ENCODE measurements around the gene SPI1. TPM values are rescaled to one million over a fixed set of nuclear protein-coding genes. Genes with fewer than 3 reads are reported as not detected.

SPI1 gene
- total and polyA plus RNA-seq, 4 donors = 7.9 to 12.9 (median 9.7) TPM

GRCh38 chr11:47352556-47352955 is 25.8 kb downstream of the SPI1 start, which contains the start of gene MYBPC3:
Gene MYBPC3 (minus strand): TSS chr11:47352702. CDS start chr11:47352647, 55 bp downstream.
- no peak for DNase-seq (ENCODE audit: low read depth in 4 of 6, low spot score in 6 of 6)
- no peaks in the 10 kb centered on the region for H3K27me3 ChIP-seq (ENCODE audit: control insufficient read depth, insufficient read depth, low read length)
- peaks cover 6% of the 10 kb centered on the region for H3K36me3 ChIP-seq (ENCODE audit: control insufficient read depth, insufficient read depth, low read length)
- no peaks in the 10 kb centered on the region for H3K4me1 ChIP-seq (ENCODE audit: control insufficient read depth, insufficient read depth, low read length)
- no peaks in the 10 kb centered on the region for H3K9me3 ChIP-seq (ENCODE audit: control insufficient read depth, insufficient read depth, low read length)
- no peak within 1 kb of the TSS for H3K27ac ChIP-seq (ENCODE audit: low read depth, low read length)
- WGBS (ENCODE audit: insufficient coverage) = 75% methylated on average over 4 of the region's 5 CpGs
- no peak within 1 kb of the TSS for H3K4me3 ChIP-seq (ENCODE audit: low read depth, low read length)

DNA sequence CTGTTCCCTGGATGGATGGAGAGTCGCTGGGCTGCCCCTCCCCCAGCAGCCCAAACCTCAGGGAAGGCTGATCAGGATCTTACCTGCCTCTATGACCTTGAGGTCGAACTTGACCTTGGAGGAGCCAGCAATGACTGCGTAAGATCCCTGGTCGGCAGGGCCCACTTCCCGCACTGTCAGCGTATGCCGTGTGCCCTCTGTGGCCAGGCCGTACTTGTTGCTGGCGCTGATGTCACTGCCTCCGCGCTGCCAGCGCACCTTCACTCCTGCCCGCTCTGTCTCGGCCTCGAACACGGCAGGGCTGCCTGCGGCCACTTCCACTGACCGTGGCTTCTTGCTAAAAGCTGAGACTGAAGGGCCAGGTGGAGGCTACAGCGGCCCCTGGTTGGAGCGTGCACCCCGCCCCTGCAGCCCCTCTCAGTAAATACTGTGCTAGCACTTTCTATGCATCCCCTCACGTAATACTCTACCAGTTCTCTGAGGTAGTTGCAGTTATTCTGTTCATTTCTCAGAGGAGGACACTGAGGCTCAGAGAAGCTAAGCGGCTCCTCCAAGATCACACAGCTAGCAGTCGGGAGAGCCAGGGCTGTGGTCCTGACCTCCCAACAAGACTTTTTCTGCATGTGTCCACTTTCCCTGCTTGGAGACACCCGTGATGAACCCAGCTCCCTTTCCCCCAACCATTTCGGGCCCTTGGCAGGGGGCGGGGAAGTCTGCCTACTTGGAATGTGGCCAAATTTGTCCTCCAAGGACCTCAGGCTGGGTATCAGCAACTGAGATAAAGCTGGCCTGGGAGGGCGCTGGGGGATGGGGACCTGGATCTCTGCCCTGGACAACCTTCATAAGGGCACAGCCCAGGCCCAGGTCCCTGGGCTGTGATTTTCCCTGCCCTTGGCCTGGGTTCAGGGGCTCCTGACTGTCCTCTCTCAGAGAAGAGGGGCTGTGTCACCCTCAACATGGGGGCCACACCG is 26.9 kb downstream of the SPI1 start:
- WGBS (ENCODE audit: insufficient coverage) = 81% methylated on average over 22 of the region's 29 CpGs

GRCh38 chr11:47350315-47350714 is 28.0 kb downstream of the SPI1 start:
- 98% methylated on average over 4 of the region's 9 CpGs for WGBS (ENCODE audit: insufficient coverage)
- no peak for DNase-seq (ENCODE audit: low read depth in 4 of 6, low spot score in 6 of 6)
- Histone ChIP-seq H3K27ac (ENCODE audit: low read depth, low read length) (no peak overlapping the region), H3K36me3 (ENCODE audit: control insufficient read depth, insufficient read depth, low read length) (no peaks in the 10 kb centered on the region), H3K27me3 (ENCODE audit: control insufficient read depth, insufficient read depth, low read length) (no peaks in the 10 kb centered on the region), H3K4me1 (ENCODE audit: control insufficient read depth, insufficient read depth, low read length) (no peaks in the 10 kb centered on the region), H3K9me3 (ENCODE audit: control insufficient read depth, insufficient read depth, low read length) (no peaks in the 10 kb centered on the region), H3K4me3 (ENCODE audit: low read depth, low read length) (no peak overlapping the region)

More for the DNA sequence above, 26.9 kb downstream of the SPI1 start:
- Histone ChIP-seq H3K4me3 (ENCODE audit: low read depth, low read length) (no peak overlapping the region), H3K9me3 (ENCODE audit: control insufficient read depth, insufficient read depth, low read length) (no peaks in the 10 kb centered on the region), H3K27me3 (ENCODE audit: control insufficient read depth, insufficient read depth, low read length) (no peaks in the 10 kb centered on the region), H3K36me3 (ENCODE audit: control insufficient read depth, insufficient read depth, low read length) (peaks cover 4% of the 10 kb centered on the region), H3K4me1 (ENCODE audit: control insufficient read depth, insufficient read depth, low read length) (no peaks in the 10 kb centered on the region), H3K27ac (ENCODE audit: low read depth, low read length) (no peak overlapping the region)
- DNase-seq (ENCODE audit: low read depth in 4 of 6, low spot score in 6 of 6) = no peak

GRCh38 chr11:47349521-47350095 is 28.7 kb downstream of the SPI1 start:
- DNase-seq (ENCODE audit: low read depth in 4 of 6, low spot score in 6 of 6) = no peak
- WGBS (ENCODE audit: insufficient coverage) = 90% methylated on average over 18 of the region's 23 CpGs
- no peak overlapping the region for H3K4me3 ChIP-seq (ENCODE audit: low read depth, low read length)
- H3K27me3 ChIP-seq (ENCODE audit: control insufficient read depth, insufficient read depth, low read length) = no peaks in the 10 kb centered on the region
- H3K36me3 ChIP-seq (ENCODE audit: control insufficient read depth, insufficient read depth, low read length) = no peaks in the 10 kb centered on the region
- no peaks in the 10 kb centered on the region for H3K4me1 ChIP-seq (ENCODE audit: control insufficient read depth, insufficient read depth, low read length)
- no peaks in the 10 kb centered on the region for H3K9me3 ChIP-seq (ENCODE audit: control insufficient read depth, insufficient read depth, low read length)
- H3K27ac ChIP-seq (ENCODE audit: low read depth, low read length) = no peak overlapping the region

- WGBS (ENCODE audit: insufficient coverage) = 47% methylated on average over 3 of the region's 8 CpGs
- Histone ChIP-seq H3K27ac (ENCODE audit: low read depth, low read length) (no peak overlapping the region), H3K36me3 (ENCODE audit: control insufficient read depth, insufficient read depth, low read length) (no peaks in the 10 kb centered on the region), H3K27me3 (ENCODE audit: control insufficient read depth, insufficient read depth, low read length) (no peaks in the 10 kb centered on the region), H3K9me3 (ENCODE audit: control insufficient read depth, insufficient read depth, low read length) (no peaks in the 10 kb centered on the region), H3K4me3 (ENCODE audit: low read depth, low read length) (no peak overlapping the region), H3K4me1 (ENCODE audit: control insufficient read depth, insufficient read depth, low read length) (no peaks in the 10 kb centered on the region)
- DNase-seq (ENCODE audit: low read depth in 4 of 6, low spot score in 6 of 6) = peak in 3 of 6 donors; percentile 9 to 75 (median 45)
These were observed 29.5 kb downstream of the SPI1 start for GRCh38 chr11:47348859-47349258.

- H3K4me1 ChIP-seq (ENCODE audit: control insufficient read depth, insufficient read depth, low read length) = no peaks in the 10 kb centered on the region
- H3K36me3 ChIP-seq (ENCODE audit: control insufficient read depth, insufficient read depth, low read length) = no peaks in the 10 kb centered on the region
- 88% methylated on average over 22 of the region's 24 CpGs for WGBS (ENCODE audit: insufficient coverage)
These were observed 30.1 kb downstream of the SPI1 start for GRCh38 chr11:47348131-47348802.

GRCh38 chr11:47347137-47347536 is 31.2 kb downstream of the SPI1 start:
- Histone ChIP-seq H3K36me3 (ENCODE audit: control insufficient read depth, insufficient read depth, low read length) (no peaks in the 10 kb centered on the region), H3K4me1 (ENCODE audit: control insufficient read depth, insufficient read depth, low read length) (no peaks in the 10 kb centered on the region), H3K9me3 (ENCODE audit: control insufficient read depth, insufficient read depth, low read length) (no peaks in the 10 kb centered on the region), H3K4me3 (ENCODE audit: low read depth, low read length) (no peak overlapping the region), H3K27me3 (ENCODE audit: control insufficient read depth, insufficient read depth, low read length) (no peaks in the 10 kb centered on the region), H3K27ac (ENCODE audit: low read depth, low read length) (no peak overlapping the region)
- 71% methylated on average over 5 of the region's 5 CpGs for WGBS (ENCODE audit: insufficient coverage)
- no peak for DNase-seq (ENCODE audit: low read depth in 4 of 6, low spot score in 6 of 6)

More at GRCh38 chr11:47348131-47348802, 30.1 kb downstream of the SPI1 start:
- no peak for DNase-seq (ENCODE audit: low read depth in 4 of 6, low spot score in 6 of 6)
- Histone ChIP-seq H3K27me3 (ENCODE audit: control insufficient read depth, insufficient read depth, low read length) (no peaks in the 10 kb centered on the region), H3K4me3 (ENCODE audit: low read depth, low read length) (no peak overlapping the region), H3K9me3 (ENCODE audit: control insufficient read depth, insufficient read depth, low read length) (no peaks in the 10 kb centered on the region), H3K27ac (ENCODE audit: low read depth, low read length) (no peak overlapping the region)

DNA sequence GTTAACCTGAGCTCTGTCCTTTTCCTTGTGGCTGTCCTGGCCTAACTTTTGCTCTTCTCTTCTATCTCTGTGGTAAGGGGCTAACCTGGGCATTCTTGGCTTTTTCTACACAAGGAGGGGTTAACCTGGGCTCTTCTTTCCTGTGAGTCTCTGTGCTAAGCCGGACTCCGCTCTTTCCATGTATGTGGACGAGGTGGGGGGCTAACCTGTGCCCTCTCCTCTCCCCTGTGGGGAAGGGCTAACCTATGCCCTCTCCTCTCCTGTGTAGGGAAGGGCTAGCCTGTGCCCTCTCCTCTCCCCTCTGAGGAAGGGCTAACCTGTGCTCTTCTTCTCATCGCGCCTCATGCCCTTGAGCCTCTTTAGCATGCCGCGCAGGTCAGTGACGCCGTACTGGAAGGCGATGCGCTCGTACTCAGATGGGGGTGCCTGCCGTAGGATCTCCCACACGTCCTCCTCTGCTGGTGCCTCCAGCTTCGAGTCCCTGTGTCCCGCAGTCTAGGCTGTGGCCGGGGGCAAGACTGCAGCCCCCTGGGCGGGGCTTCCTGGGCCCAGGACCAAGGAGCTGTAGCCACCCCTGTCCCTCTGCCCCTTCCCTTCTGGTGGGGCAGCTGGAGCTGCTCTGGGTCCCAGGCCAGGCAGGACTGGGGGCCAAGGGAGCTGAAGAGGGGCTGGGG is 32.3 kb downstream of the SPI1 start:
- no peaks in the 10 kb centered on the region for H3K27me3 ChIP-seq (ENCODE audit: control insufficient read depth, insufficient read depth, low read length)
- WGBS (ENCODE audit: insufficient coverage) = 79% methylated on average over 15 of the region's 18 CpGs
- H3K4me3 ChIP-seq (ENCODE audit: low read depth, low read length) = no peak overlapping the region
- DNase-seq (ENCODE audit: low read depth in 4 of 6, low spot score in 6 of 6) = no peak
- H3K27ac ChIP-seq (ENCODE audit: low read depth, low read length) = no peak overlapping the region
- no peaks in the 10 kb centered on the region for H3K4me1 ChIP-seq (ENCODE audit: control insufficient read depth, insufficient read depth, low read length)
- no peaks in the 10 kb centered on the region for H3K36me3 ChIP-seq (ENCODE audit: control insufficient read depth, insufficient read depth, low read length)
- H3K9me3 ChIP-seq (ENCODE audit: control insufficient read depth, insufficient read depth, low read length) = no peaks in the 10 kb centered on the region

DNA sequence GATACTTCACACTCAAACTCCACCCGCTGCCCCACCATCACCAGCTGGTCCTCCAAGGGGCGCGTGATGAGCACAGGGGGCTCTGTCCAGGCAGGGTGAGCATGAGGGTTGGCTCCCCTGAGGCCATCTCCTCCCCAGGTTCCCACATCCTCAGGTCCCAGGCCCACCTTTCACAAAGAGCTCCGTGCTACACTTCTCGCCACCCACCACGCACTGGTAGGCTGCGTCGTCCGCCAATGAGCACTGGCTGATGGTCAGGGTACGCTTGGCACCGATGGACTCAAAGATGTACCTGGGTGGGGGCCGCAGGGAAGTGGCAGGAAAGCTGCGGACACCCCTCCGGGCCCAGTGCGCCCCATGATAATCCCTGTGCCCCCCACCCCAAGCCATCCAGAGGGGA is 35.5 kb downstream of the SPI1 start:
- Histone ChIP-seq H3K4me1 (ENCODE audit: control insufficient read depth, insufficient read depth, low read length) (no peaks in the 10 kb centered on the region), H3K4me3 (ENCODE audit: low read depth, low read length) (no peak overlapping the region), H3K27ac (ENCODE audit: low read depth, low read length) (no peak overlapping the region), H3K36me3 (ENCODE audit: control insufficient read depth, insufficient read depth, low read length) (no peaks in the 10 kb centered on the region), H3K27me3 (ENCODE audit: control insufficient read depth, insufficient read depth, low read length) (no peaks in the 10 kb centered on the region), H3K9me3 (ENCODE audit: control insufficient read depth, insufficient read depth, low read length) (no peaks in the 10 kb centered on the region)
- WGBS (ENCODE audit: insufficient coverage) = 94% methylated on average over 12 of the region's 15 CpGs
- no peak for DNase-seq (ENCODE audit: low read depth in 4 of 6, low spot score in 6 of 6)

Measured in spinal cord (tissue), 10 donors.